GM12801 (cell line): ENCODE measurements around the gene ANKRD39.

Source experiments
- TF ChIP-seq, protein P1 (sequence below): IDR thresholded peaks from one replicate; pipeline ENCODE4 v1.5.1; 2011; ENCODE audit warnings: control low read depth; ENCODE audit not compliant: insufficient read length; ENCODE audit errors: extremely low read depth

Gene ANKRD39

GRCh38 chr2:96839875-96840850, 17.7 kb downstream of the ANKRD39 start:
- TF ChIP-seq, protein P1, sequence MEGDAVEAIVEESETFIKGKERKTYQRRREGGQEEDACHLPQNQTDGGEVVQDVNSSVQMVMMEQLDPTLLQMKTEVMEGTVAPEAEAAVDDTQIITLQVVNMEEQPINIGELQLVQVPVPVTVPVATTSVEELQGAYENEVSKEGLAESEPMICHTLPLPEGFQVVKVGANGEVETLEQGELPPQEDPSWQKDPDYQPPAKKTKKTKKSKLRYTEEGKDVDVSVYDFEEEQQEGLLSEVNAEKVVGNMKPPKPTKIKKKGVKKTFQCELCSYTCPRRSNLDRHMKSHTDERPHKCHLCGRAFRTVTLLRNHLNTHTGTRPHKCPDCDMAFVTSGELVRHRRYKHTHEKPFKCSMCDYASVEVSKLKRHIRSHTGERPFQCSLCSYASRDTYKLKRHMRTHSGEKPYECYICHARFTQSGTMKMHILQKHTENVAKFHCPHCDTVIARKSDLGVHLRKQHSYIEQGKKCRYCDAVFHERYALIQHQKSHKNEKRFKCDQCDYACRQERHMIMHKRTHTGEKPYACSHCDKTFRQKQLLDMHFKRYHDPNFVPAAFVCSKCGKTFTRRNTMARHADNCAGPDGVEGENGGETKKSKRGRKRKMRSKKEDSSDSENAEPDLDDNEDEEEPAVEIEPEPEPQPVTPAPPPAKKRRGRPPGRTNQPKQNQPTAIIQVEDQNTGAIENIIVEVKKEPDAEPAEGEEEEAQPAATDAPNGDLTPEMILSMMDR: no peak

DNA sequence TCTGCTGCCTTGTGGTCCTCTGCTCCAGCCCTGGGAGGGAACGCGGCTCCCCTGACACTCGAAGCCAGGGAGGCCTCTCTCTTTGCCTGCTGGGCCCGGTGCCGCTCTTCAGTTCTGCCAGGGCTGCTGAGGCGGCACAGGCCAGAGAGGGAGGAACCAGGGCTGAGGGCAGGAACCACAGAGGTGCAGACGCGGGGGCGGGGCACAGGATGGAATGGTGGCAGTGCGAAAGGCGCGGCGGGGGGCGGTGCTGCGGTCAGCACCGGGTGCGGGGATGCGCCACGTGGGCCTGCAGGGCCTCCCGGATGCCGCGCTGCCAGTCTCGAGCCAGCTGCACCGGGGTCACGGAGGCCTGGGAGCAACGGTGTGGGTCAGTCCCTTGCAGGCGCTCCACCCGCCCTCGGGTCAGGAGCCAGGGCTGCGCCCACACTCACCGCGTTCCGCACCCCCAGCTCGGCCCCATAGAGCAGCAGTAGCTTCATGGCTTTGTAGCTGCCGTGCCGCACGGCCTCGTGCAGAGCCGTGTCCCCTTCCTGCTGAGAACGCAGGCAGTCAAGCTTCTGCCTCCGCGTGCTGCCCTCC, 18.4 kb downstream of the ANKRD39 start:
- TF ChIP-seq, protein P1: no peak

GRCh38 chr2:96838345-96839292, 19.2 kb downstream of the ANKRD39 start:
- TF ChIP-seq, protein P1: no peak

GRCh38 chr2:96837575-96837974, 20.2 kb downstream of the ANKRD39 start:
- TF ChIP-seq, protein P1: no peak

DNA sequence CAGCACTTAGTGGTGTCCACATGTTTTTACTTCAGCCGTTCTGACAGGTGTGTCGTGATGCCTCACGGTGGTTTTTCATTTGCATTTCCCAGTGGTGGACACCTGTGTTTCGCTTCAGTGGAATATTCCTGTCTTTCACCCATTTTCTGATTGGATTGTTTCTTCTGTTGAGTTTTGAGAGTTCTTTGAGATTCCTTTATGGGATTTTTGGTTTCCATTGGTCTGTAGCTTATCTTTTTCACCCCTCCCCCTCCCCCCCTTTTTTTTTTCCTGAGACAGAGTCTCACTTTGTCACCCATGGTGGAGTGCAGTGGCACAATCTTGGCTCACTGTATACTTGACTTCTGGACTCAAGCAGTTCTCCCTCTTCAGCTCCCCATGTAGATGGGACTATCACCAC, 22.0 kb downstream of the ANKRD39 start:
- TF ChIP-seq, protein P1: no peak

DNA sequence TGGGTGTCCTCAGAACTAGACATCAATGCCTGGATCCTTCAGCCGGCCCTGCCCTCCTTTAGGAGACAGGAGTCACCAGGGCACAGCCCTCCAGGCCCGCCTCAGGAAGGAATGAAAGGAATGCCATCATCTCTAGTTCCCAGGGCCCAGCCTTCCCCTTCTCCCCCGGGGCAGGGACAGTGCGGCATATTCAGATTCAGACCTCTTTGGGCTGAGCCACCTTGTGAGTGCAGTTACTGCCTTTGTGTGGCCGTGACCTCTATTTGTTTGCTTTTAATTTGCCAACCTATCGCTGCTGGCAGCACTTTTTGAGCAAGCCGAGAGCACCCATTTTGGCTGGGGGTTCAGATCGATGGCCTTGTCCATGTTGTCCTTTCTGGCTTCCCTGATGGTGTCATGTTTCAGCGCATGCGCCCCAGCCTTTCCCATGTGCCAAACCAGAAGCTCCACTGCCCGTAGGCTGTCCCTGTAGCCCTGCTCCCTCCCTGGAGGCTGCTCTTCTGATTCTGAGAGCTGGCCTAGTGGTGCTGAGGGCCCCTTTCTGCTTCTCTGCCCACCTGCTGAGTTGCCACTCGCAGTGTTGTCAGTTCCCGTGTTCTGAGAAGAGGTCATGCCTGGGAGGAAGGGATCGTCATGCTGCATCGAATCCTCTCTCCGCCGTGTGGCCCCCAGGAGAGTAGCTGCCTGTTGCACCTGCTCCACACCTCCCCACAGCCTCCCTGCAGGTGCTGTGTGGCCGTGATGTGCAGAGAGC, 24.9 kb downstream of the ANKRD39 start:
- TF ChIP-seq, protein P1: no peak

DNA sequence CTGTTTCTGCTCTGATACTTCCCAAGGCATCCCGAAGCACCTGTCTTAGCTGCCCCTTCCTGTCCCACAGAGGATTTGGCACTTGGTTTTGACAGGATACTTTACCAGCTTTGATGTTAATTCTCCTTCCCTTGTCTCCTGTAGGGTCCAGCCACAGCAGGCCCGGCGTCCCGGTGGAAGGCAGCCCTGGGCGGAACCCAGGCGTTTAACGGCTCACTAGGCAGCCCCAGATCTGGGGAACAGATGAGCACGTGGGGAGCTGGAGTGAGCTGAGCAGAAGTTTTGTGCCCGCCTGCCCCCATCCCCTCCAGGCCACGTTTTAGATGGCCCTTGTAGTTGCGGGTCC, 25.4 kb downstream of the ANKRD39 start:
- TF ChIP-seq, protein P1: no peak
